DND-41 (cell line): ENCODE data around the gene NKD2.

Experiments
- ATAC-seq: fragments of 200-7000 bp; cut with Tn5 transposase; 3 replicates; pipeline ENCODE4 v1.9.1; 2021; ENCODE audit warnings: low read depth; ENCODE audit not compliant: insufficient read depth
- DNase-seq: peaks from one replicate; pipeline ENCODE4 v3.0.0-alpha.2; 2020
- H2AFZ ChIP-seq: 2 replicates; pipeline ENCODE4 v1.6.0; 2012; ENCODE audit warnings: low read depth, low read length
- H3K27ac ChIP-seq: 2 replicates; pipeline ENCODE4 v1.5.1; 2012; ENCODE audit warnings: low read length, inconsistent platforms
- H3K27me3 ChIP-seq: fragments of 200-600 bp; sonication (generic); 2 replicates; pipeline ENCODE4 v1.6.0; 2012; ENCODE audit warnings: low read length, mild to moderate bottlenecking, inconsistent platforms; ENCODE audit not compliant: insufficient read depth, poor library complexity
- H3K36me3 ChIP-seq: 2 replicates; pipeline ENCODE4 v1.5.1; 2012; ENCODE audit warnings: low read length, inconsistent platforms; ENCODE audit not compliant: insufficient read depth
- H3K4me1 ChIP-seq: 2 replicates; pipeline ENCODE4 v1.5.1; 2012; ENCODE audit warnings: mild to moderate bottlenecking, low read length; ENCODE audit not compliant: insufficient read depth
- H3K4me2 ChIP-seq: 2 replicates; pipeline ENCODE4 v1.6.0; 2012; ENCODE audit warnings: mild to moderate bottlenecking, moderate library complexity, low read length, inconsistent platforms; ENCODE audit not compliant: insufficient read depth
- H3K4me3 ChIP-seq, 2 experiments: fragments of 200-600 bp in 1 of 2; shearing (Covaris generic) in 1 of 2; 2 replicates each; pipeline ENCODE4 v1.5.1; 2012 to 2016; ENCODE audit warnings: inconsistent platforms in 2 of 2, low read length in 2 of 2, mild to moderate bottlenecking in 2 of 2, low read depth in 1 of 2, moderate library complexity in 1 of 2
- H3K79me2 ChIP-seq: 2 replicates; pipeline ENCODE4 v1.6.0; 2012; ENCODE audit warnings: low read length, inconsistent platforms; ENCODE audit not compliant: insufficient read depth
- H3K9ac ChIP-seq: 2 replicates; pipeline ENCODE4 v1.6.0; 2012; ENCODE audit warnings: low read depth, mild to moderate bottlenecking, inconsistent platforms, low read length, moderate library complexity
- H3K9me3 ChIP-seq: 2 replicates; pipeline ENCODE4 v1.5.1; 2012; ENCODE audit warnings: low read length, moderate library complexity, mild to moderate bottlenecking, inconsistent platforms; ENCODE audit not compliant: insufficient read depth, severe bottlenecking
- H4K20me1 ChIP-seq: 2 replicates; pipeline ENCODE4 v1.6.0; 2012; ENCODE audit warnings: low read length; ENCODE audit not compliant: insufficient read depth
- EZH2 ChIP-seq: IDR thresholded peaks from 3 replicates; pipeline ENCODE4 v1.6.1; 2012; ENCODE audit warnings: borderline replicate concordance, low read depth, mild to moderate bottlenecking, moderate library complexity, low read length, inconsistent platforms; ENCODE audit not compliant: severe bottlenecking
- TF ChIP-seq, protein P1 (sequence below): IDR thresholded peaks from 2 replicates; pipeline ENCODE4 v1.5.1; 2012; ENCODE audit warnings: borderline replicate concordance, low read length, moderate library complexity, mild to moderate bottlenecking; ENCODE audit not compliant: poor library complexity, severe bottlenecking; ENCODE audit errors: extremely low read depth

NKD2 gene

DNA sequence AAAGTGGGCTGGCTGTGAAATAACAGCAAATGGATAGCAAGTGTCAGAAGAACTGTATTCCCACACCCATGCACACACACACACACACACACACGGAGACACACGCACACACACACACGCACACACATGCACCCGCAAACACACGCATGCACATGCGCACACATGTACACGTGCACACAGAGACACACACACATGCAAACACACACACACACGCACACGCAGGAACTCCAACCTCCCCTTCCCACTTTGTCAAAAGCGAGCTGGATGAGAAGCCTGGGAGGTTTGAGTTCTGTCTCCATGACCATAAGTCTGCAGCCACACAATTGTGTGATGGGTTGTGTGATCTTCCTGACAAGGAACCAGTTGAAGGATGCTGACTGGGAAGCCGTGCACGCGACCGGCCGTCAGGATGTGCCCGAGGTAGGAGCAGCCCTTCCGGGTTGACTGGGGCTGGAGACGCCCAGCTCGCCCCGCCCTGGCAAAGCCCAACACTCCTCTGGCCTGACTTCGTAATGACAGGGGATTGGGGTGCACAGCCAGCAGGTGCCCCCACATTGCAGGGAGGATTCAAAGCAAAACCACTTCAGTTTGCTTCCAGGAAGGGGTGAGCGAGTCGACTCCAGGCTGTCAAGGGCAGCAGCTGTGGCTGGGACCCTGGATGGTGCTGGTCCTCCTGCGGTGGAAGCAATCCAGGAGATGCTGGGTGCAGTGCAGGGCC, 29.3 kb upstream of the NKD2 start:
- TF ChIP-seq, protein P1, sequence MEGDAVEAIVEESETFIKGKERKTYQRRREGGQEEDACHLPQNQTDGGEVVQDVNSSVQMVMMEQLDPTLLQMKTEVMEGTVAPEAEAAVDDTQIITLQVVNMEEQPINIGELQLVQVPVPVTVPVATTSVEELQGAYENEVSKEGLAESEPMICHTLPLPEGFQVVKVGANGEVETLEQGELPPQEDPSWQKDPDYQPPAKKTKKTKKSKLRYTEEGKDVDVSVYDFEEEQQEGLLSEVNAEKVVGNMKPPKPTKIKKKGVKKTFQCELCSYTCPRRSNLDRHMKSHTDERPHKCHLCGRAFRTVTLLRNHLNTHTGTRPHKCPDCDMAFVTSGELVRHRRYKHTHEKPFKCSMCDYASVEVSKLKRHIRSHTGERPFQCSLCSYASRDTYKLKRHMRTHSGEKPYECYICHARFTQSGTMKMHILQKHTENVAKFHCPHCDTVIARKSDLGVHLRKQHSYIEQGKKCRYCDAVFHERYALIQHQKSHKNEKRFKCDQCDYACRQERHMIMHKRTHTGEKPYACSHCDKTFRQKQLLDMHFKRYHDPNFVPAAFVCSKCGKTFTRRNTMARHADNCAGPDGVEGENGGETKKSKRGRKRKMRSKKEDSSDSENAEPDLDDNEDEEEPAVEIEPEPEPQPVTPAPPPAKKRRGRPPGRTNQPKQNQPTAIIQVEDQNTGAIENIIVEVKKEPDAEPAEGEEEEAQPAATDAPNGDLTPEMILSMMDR, result no peak
- TF ChIP-seq EZH2, result no peak
- peaks cover 19% of the 10 kb centered on the region for H3K4me1 ChIP-seq
- no peaks in the 10 kb centered on the region for H3K9me3 ChIP-seq
- no peak overlapping the region for H3K4me2 ChIP-seq
- ATAC-seq, result peak; percentile 38; the same call in 1 of the 3 replicates
- no peaks in the 10 kb centered on the region for H4K20me1 ChIP-seq
- no peak overlapping the region for H3K4me3 ChIP-seq
- no peak overlapping the region for H2AFZ ChIP-seq
- H3K9ac ChIP-seq, result no peak overlapping the region
- no peaks in the 10 kb centered on the region for H3K36me3 ChIP-seq
- H3K27ac ChIP-seq, result no peak overlapping the region
- no peaks in the 10 kb centered on the region for H3K27me3 ChIP-seq
- H3K79me2 ChIP-seq, result no peaks in the 10 kb centered on the region
- no peak for DNase-seq

DNA sequence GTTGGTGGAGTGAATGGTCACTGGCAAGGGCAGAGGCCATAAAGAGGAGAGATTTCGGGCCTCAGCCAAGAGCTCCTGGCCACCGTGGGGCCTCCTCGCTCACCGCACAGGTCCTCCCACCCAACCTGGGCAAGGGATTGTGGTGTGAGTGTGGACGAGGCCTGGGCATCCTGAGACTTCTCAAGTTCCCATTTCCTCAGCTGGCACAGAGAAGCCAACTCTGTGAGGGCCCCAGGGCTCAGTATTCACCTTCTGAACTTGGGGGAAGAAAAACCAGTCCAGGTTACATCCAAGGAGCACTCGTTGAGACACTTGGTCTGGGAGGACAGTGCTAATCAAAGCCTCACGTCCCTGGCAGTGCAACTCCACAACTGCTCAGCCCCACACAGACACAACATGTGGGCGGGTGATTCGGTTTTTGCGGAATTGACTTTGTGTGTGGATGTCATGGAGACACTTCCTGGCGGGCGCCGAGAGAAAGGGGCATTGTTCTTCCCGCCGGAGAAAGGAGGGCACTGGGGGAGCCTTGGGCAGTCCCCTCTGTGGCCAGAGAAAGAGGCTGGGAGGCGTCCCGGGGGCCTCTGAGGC, 28.5 kb upstream of the NKD2 start:
- Histone ChIP-seq H3K9ac (no peak overlapping the region), H3K79me2 (no peaks in the 10 kb centered on the region), H2AFZ (no peak overlapping the region), H3K4me1 (peaks cover 20% of the 10 kb centered on the region), H4K20me1 (no peaks in the 10 kb centered on the region), H3K9me3 (no peaks in the 10 kb centered on the region), H3K27ac (no peak overlapping the region), H3K4me2 (no peak overlapping the region), H3K36me3 (no peaks in the 10 kb centered on the region), H3K27me3 (no peaks in the 10 kb centered on the region), H3K4me3 (no peak overlapping the region)
- ATAC-seq, result no peak
- no peak for DNase-seq
- TF ChIP-seq EZH2, result no peak
- TF ChIP-seq, protein P1, result no peak

DNA sequence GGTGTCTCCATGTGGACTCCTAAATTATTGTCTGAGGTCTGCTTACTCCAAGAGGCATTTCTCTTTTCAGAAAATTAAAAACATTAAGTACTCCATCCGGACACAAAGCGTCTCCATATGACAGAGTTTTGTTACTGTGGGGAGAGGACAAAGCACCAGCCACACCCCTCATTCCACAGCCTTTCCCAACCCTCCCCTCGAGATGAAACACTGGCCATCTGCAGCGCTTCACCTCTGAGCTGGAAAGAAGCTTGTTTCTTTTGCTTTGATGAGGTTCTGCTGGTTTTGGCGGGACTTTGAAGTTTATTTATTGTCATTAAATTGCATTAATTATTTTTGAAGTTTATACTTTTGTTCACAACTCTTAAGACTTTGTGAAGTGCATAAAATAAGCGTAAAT, 27.6 kb upstream of the NKD2 start:
- Histone ChIP-seq H3K4me3 (no peak overlapping the region), H2AFZ (no peak overlapping the region), H3K9ac (no peak overlapping the region), H3K9me3 (no peaks in the 10 kb centered on the region), H3K4me2 (no peak overlapping the region), H3K36me3 (no peaks in the 10 kb centered on the region), H3K4me1 (peaks cover 20% of the 10 kb centered on the region), H3K27ac (no peak overlapping the region), H4K20me1 (no peaks in the 10 kb centered on the region), H3K27me3 (no peaks in the 10 kb centered on the region), H3K79me2 (no peaks in the 10 kb centered on the region)
- no peak for DNase-seq
- peak; percentile 58; the same call in 2 of the 3 replicates for ATAC-seq
- TF ChIP-seq, protein P1, result no peak
- no peak for TF ChIP-seq EZH2
